Hematopoietic multipotent progenitor cell treated with erythropoietin and hydrocortisone succinate and interleukin-3 and kit ligand, for 6 days (in vitro differentiated cells): ENCODE data around the gene HOXC6.
"Not testable (repeated sequence)": the region's sequence is repeated elsewhere in the genome, so short reads cannot be mapped to it uniquely, and the experiment has no call there.

Experiments used
- DNase-seq: peaks from one replicate; pipeline ENCODE4 v3.0.0-alpha.2; 2015

Gene HOXC6

GRCh38 chr12:54031480-54031879 lies 3.2 kb downstream of the HOXC6 start:
- DNase-seq, result no peak

GRCh38 chr12:54032086-54032619 lies 3.9 kb downstream of the HOXC6 start:
- DNase-seq, result no peak

- DNase-seq, result peak; percentile 67
Observed at GRCh38 chr12:54032627-54033100, 4.4 kb downstream of the HOXC6 start, which contains the start of gene HOXC5. HOXC5 (plus strand) TSS chr12:54033050; CDS start chr12:54033123, 73 bp downstream.

GRCh38 chr12:54033106-54033979 lies 5.1 kb downstream of the HOXC6 start:
- DNase-seq, result no peak

DNA sequence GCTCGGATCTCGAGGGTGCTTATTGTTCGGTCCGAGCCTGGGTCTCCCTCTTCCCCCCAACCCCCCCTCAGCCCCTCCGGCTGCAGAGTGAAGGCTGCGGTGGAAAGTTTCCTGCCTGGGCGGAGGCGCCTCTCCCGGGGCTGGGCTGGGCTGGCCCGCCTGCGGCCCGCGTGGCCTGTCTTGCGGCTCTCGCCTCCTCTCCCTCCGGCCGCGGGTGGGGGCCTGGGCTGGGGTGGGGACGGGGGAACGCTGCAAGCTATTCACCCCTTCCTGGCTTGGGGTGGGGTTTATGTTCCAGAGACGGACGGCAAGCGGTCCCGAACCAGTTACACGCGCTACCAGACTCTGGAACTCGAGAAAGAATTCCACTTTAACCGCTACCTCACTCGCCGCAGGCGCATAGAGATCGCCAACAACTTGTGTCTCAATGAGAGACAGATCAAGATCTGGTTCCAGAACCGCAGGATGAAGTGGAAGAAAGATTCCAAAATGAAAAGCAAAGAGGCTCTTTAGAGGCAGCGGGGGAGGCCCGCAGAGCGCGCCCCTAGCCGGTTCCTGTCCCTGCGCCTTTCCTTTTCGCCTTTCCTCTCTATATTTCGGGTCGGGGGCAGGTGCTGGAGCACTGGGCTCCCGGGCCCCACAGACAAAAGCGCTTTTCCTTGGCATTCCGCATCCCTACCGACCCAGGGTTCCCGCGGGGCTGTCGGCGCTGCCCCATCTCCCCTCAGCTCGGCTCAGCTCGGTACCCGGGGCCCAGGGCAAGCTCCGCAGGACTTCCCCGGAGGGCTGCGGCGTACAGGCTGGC lies 5.9 kb downstream of the HOXC6 start:
- no peak for DNase-seq

- DNase-seq, result no peak
Observed at GRCh38 chr12:54034785-54035310, 6.6 kb downstream of the HOXC6 start.

- DNase-seq, result no peak
Observed at GRCh38 chr12:54035568-54036264, 7.5 kb downstream of the HOXC6 start.

DNA sequence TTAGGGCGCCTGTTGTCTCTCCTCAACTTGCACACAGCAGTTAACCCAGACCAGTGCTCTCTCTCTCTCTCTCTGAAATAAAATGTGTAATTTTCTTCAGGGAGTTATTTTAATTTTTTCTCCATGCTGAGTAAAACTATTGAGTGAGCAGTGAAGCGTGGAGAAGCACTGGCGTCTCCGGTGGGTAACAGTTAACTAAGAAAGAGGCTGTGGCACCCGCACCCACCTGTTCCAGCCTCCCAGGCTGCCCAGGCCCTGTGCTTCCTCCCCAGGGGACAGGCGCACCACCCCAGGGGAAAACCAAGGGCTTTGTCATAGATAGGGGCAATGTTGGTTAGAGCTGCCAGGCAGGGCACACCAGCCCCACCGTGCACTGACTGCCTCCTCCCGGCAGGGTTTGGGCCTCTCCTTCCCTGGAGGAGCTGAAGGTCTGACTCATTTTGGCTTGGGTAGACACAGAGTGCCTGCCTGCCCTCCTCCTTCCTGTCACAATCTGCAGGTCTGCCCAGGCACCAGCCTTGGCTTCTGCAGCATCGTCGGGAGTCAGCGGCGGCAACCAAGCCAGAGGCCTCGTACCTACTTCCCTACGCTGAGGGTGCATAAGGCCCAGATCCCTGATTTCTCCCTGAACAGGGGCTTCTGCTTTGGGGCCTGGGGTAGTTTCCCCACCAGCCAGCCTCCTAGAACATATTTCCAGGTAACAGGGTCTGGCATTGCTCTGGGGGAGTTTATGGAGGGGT lies 8.6 kb downstream of the HOXC6 start:
- DNase-seq, result no peak

DNA sequence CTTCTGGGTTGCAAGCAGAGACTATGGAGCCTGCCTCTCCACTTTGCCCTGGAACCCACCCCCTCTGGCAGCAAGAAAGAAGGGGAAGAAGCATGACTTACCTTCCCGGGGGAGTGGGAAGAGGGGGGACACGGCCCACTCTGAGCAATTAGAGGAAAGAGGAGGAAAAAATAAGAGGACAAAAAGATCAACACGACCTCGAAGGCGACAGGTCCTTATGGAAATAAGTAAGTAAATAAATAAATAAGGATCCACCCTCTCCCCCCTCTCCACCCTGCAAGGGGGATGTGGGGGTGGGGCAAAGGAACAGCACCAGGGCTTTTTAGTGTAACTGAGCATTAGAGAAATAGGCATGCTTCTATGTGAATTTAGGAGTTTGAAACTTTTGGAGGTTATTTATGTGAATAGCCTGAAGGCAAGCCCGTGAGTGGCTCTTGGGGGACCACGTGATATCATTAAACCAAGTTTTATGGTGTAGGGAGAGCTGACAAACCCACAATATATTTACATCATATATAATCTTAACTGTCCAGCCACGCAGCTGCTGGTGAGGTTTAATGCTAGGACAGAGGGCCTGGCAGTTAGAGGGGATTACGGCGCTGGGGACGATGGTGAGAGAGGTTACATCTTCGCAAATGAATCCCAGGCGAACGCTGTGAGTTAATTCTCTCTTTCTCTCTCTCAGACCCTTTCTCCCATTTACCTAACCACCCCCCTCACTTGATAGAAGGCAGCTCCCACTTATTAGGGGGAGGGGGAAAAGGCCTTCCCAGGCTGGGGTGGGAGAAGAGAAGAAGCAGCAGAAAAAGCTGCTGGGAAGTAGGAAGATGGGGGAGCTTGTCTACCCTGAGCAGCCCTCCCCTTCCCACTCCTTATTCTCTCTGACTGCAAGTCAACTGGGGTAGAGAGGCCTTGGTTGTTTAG lies 9.4 kb downstream of the HOXC6 start:
- no peak for DNase-seq

GRCh38 chr12:54038284-54038870 lies 10.1 kb downstream of the HOXC6 start:
- no peak for DNase-seq

- DNase-seq, result no peak
Observed at GRCh38 chr12:54038871-54039414, 10.7 kb downstream of the HOXC6 start.

DNA sequence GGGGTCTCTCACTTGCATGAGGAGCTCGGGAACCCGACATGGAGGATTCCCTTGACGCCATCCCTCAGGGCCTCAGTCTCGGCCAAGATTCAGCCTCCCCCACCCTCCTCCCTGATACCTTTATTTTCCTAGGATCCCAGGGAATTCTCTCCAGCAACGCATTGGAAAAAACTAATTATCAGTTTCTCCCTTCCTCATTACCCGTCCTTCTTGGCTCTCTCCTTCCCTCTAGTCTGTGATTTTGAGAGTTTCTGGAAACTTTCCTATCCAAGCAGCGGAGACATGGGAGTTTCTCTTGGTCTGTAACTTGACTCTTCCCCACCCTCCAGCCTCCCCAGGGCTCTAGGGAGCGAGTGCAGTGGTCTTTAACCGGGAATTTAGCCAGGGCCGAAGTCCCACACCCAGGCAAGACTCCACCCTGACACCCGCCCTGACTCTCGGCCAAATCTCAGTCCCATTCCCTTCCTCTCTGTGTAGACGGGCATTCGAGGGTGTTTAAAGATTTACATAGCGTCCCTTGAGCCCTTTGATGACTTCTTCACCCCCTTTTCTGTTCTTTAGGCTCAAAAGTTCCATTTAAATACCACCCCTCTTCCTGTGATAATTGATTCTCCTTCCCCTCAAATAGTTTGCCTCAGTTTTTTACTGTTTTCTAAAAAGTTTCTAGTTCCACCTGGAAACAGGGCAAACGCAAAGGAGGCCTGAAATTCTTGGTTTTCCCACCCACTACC lies 11.3 kb downstream of the HOXC6 start:
- DNase-seq, result no peak

GRCh38 chr12:54040148-54040494 lies 11.9 kb downstream of the HOXC6 start:
- no peak for DNase-seq

DNA sequence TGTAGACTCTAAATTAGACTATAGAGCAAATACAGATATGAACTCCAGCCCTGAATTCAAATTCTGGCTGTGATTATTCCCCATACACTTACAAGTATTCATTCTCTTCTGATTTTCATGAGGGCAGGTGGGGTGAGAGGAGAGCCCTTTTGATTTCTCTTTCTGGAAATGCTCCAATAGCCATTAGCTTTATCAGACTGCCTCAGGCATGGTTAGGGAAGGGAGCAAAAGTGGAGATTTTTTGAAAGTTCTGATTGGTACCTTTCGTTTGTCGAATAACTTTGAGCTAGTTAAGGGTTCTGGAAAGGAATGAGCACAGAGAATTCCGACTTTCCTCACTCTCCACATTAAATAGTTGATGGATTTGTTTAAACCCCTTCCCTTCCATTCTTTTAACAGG lies 12.4 kb downstream of the HOXC6 start:
- DNase-seq, result no peak

GRCh38 chr12:54041097-54041690 lies 13.0 kb downstream of the HOXC6 start:
- DNase-seq, result no peak

- DNase-seq, result not testable (repeated sequence)
Observed at GRCh38 chr12:54042033-54042432, 13.8 kb downstream of the HOXC6 start.

DNA sequence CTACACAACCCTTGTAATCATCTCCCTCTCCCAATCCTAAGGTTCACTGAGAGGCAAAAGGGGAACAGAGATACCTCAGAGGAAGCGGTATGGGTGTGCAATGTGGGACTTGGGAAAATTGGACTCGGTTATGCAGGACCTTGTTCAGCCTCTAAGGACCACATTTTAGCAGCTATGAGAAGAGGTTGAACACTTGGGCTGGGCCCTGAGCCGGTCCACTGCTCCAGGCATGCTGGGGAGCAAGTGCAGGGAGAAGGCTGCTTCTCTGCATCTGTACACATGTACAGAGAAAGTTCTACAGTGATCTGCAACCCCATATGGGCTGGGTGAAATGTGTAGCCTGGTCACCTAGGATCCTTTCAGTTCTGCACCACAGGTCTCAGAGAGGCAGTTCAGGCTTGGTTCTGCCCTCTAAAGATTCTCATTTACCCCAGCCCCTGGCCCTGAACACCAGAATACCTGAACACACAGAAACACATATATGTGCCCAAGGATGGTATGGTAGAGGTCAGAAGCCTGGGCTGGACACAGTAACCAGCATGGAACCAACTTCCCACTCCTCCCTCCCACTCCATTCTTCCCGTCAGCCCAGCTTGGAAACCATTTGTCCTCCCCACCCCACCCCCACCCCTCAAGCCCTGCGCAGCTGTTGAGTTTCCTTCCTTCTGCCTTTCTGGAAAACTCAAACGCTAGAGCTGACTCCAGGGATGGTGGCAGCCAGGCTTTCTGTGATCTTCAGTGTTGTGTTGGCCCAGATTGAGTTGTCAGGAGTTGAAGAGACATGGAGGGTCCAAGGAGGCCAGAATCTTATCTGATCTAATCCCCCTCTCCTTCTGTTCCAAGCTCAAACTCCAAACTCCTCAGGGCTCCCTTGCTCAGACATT lies 15.0 kb downstream of the HOXC6 start:
- no peak for DNase-seq
